Stimulated activated CD4-positive, alpha-beta T cell treated with anti-CD3 and anti-CD28 coated beads, Interleukin-4, amount 100 ng/mL, for 1 hour (primary cell): Measurements from ENCODE around the gene DNAJC5.
A peak's percentile ranks its signal among the peaks of the same experiment; 100 is the strongest.

Experiments
- DNase-seq: peaks from one replicate; pipeline ENCODE4 v3.0.0-alpha.2; 2020

Gene DNAJC5

GRCh38 chr20:63942250-63942951 is 47.5 kb downstream of the DNAJC5 start:
- DNase-seq = no peak

- DNase-seq = no peak
Measured at GRCh38 chr20:63942969-63943807, 48.3 kb downstream of the DNAJC5 start.

DNA sequence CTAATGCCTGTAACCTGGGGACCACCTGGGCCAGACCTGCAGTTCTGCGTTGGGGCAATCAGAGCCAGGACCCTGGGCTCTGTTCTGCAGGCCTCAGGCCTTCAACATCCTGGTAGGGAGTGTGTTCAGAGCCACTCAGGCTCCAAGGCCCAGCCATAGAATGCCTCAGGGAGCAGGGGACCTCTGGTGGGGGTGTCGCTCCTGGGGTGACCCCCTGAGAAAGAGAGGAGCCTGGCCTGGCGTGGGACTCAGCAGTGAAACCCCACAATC is 48.8 kb downstream of the DNAJC5 start:
- no peak for DNase-seq

DNA sequence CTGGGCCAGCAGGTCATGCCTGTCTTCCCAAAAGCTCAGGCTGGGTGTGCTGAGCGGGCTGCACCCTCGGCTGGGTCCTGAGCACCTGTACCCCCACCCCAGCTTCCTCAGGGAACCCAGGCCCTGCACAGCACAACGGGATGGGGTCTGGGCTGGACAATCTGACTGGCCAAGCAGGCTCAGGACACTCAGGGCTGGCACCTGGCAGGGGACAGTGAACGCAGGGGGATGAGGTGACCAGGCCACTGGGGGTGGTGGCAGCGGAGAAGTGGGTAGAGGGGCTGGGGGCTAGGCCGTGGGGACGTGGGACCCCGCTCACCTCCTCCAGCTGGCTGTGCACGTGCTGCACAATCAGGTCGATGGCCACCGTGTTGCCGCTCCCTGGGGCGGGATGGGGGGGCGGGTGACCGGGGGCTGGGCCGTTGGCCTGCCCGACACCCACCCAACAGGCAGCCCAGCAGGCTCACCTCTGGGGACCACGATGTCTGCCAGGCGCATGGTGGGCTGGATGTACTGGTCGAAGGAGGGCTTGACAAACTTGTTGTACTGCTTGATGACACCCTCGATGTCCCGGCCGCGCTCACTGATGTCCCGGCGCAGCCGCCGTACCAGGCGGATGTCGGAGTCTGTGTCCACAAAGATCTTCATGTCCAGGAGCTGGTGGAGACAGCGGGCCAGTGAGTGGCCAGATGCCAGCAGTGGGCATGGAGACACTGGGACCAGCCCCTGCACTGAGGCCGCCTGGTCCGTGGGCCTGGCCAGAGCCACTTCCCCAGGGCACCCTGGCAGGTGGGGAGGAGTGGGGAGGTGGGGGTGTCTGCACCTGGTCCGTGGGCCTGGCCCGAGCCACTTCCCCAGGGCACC is 49.4 kb downstream of the DNAJC5 start:
- DNase-seq = no peak

DNA sequence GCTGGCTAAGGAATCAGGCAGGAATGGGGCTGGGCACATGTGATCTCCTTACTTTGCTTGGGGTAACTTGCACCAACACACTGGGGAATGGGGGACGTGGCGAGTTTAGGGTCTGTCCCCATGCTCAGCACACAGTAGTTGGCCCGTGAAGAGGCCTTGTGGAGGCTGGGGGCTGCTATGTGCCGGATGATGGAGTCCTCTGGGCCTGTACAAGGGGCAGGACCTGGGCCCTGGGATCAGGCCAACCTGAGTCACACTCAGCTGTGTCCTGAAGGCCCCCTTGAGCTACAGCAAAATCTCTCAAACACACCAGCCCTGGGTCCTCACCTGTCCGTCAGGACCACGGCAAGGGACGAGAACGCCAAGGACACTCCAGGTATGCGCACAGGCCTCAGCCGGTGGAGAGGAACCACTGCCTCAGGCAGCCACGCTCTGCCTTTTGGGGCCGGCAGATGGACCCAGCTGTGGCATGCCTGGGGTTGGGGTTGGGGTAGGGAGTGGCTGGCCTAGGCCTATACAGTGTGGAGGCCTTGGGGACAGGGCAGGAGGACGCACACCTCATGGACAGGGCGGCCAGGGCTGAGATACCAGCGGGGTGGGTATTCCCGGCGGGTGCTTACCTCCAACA is 50.2 kb downstream of the DNAJC5 start:
- no peak for DNase-seq

DNA sequence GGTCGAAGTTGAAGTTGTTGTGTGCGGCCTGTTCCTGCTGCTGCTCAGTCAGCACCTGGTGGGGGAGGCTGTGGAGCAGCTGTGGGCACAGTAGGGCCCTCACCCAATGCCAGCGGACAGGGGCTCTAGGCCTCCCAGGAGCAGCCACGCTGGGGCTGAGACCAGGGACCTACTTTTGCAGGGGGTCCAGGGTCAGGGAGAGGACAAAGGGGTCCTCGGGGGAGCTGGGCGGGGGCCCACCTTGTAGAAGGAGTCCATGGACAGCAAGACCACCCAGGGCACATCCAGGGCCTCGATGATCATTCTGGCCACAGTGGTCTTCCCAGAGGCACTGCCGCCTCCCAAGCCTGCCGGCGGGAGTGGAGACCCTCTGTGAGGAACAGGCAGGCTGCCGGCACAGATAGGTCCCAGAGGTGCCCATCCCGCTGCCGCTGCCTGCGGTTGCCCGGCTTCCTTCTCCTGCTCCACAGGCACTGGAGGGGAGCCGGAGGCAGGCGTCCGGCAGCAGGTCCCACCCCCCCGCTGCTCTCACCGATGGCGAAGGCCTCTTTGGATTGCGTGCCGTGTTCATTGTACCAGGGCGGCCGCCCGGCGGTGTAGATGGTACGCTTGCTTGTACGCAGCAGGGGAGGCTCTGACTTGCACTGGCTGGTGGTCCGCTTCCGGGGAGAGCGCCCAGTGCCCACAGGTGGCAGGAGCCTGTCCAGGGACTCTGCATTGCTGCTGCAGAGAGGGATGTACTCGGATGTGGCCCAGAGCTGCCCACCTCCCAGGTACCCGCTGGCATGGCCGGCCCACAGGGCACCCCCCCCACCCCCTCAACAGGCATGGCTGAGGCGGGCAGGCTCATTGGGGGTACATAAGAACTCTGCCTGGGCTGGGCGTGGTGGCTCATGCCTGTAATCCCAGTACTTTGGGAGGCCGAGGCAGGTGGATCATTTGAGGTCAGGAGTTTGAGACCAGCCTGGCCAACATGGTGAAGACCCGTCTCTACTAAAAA is 51.3 kb downstream of the DNAJC5 start:
- DNase-seq = no peak

DNA sequence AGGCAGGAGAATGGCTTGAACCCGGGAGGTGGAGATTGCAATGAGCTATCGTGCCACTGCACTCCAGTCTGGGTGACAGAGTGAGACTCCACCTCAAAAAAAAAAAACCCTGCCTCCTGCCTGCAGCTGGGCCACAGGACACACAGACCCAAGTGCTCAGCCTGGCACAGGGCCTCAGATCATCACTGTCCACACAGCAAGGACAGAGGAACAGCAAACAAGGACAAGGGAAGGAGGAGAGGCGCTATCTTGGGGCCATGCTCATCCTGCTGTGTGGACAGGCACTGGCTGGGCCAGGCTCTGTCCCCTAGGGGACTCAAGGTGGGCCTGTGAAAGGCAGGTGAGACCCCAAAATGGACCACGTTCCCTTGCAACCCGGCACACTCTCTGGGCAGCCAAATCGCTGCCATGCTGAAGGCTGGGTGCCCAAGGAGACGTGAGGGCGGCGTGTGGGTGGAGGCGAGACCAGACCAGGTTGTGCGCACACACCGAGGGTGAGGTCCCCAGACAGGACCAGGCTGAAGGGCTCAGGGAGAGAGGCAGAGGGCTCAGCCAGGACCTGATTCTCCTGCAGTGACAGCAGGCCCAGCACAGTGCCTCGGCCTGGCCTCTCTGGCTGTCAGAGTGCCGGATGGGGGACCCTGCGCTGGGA is 52.2 kb downstream of the DNAJC5 start:
- DNase-seq = no peak

DNA sequence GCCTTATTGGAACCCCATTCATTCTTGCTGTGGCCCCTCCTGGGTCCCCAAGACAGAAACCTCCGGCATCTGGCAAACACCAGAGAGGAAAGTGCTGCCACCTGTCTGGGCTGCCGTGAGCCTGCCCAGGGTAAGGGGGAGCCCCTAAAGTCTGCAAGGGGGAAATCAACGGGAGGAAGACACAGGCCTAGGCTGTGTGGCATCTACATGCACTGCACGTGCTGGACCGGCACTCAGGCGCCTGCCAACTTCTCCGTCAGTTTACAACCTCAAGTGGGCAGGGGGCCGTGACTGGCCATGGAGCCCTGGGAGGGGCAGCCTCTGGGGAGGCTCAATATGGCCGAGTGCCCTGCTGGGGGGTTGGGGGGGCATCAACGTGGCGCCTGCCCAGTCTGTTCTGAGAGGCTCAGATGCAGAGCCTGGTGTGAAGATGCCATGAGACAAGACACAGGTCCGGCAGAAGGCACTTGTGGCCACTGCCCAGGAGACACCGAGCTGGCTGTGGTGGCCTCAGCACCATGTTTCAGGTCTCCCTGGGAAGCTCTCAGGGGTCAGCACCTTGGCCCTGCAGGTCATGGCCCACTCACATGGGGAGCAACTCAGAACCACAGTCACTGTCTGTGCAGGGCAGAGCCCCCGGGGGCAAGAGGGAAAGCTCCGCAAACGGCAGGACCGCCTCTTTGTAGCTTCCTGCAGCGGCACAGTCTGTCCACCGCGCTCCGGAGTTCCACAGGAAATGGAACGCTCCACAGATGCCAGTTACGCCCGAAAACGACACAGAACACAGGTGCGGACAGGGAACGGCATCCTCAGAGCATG is 52.9 kb downstream of the DNAJC5 start:
- DNase-seq = no peak

DNA sequence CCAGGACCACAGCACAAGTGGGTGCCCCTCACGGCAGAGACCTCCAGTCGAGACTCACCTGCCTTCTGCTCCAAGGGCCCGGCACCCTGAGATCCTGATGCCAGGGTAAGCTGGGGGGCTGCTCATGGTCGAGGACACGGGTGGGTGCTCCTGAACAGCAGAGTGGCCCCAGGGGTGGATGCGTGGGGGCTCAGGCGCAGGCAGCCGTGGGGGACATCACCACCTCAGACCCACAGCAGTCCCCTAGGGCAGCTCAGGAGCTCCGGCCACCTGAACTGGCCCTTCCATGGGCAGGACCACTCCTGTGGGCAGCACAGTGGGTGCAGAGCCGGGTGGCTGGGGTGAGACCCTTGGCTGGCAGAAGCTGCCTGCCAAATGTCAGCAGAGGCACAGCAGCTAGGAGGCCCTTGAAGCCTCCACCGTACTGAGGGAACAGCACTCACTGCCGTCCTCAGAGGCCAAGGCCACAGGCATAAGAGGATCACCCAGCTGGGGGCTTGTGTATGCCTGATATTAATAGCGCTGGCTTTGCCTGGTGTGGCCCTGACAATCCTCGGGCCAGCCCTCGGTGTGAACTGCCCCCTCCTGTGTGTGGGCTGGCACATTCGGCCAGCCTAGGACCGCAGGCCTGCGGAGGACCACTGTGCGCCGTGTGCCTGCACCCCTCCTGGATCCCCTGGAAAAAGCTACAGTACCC is 55.9 kb downstream of the DNAJC5 start:
- no peak for DNase-seq

- no peak for DNase-seq
Measured at GRCh38 chr20:63951398-63952209, 56.7 kb downstream of the DNAJC5 start.

DNA sequence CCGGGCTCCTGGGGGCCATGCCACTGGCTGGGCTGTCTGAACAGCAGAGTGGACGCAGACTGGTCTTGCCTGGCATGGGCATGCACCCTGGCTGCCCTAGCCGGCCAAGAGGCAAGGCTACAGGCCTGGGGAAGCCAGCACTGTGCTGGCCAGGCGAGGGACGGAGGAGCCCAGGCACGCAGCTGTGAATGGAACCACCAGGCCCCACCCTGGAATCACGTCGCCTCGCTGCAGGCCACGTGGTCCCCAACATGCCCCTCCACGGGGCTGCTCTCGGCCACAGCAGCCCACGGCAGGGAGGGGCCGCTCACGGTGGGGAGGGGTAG is 57.2 kb downstream of the DNAJC5 start:
- no peak for DNase-seq

GRCh38 chr20:63952769-63953168 is 57.8 kb downstream of the DNAJC5 start:
- no peak for DNase-seq

- no peak for DNase-seq
Measured at GRCh38 chr20:63953764-63954429, 59.0 kb downstream of the DNAJC5 start.

GRCh38 chr20:63955281-63955826 is 60.4 kb downstream of the DNAJC5 start:
- peak; percentile 49 for DNase-seq

DNA sequence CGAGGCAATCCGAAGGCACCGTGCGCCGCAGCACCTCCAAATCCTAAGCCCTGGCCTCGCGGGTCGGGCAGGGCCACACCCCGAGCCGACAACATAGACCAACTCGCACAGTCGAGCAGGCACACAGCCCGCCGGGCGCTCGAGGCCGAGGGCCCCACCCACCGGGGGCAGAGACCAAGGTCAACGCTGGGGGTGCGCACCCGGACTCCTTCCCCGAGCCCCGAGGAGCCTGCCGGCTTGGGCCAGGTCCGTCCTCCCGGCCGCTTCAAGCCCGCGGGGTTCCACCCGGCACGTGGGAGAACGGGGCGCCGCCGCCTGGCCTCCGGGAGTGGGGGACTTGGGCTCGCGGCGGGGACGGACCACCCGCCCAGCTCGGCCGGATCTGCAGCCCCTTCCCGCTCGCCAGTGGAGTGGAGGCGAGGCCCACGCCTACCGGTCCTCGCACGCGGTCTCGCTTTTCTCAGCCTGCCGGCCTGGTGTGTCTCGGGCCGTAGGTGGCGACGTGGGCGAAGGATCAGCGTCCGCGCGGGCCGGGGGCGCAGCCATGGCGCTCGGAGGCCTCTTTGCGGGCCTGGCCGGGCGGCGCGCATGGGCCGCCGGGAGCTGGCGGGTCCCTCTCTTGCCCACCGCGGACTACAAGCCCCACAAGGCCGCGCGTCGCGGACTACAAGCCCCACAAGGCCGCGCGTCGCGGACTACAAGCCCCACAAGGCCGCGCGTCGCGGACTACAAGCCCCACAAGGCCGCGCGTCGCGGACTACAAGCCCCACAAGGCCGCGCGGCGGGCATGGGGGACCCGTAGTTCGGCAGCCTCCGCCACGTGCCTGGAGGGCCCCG is 61.1 kb downstream of the DNAJC5 start, which contains the start of gene UCKL1:
Gene UCKL1 (minus strand): TSS at position 590 of the 837 bp plus-strand sequence. CDS start 44 bp downstream, at position 546.
- DNase-seq = peak; percentile 88

DNA sequence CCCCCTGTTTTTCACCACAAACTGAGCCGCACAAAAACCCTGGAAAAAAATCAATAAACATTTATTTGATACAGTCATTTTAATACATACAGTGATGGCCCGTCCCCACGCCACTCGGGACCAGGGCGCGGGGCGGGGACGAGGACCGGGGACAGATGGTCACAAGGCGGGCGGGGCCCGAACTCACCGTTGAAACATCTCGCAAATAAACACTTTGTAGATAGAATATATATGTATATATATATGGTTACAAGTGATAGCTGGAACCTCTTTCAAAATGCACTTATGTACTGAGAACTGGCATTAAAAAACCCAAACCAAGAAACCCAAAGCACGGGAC is 61.7 kb downstream of the DNAJC5 start:
- DNase-seq = no peak
